Colon (tissue), 2 donors: ENCODE results near the gene ZNF416.

Experiments used
- FAIRE-seq: peaks from 2 replicates; lab custom pipeline; 2012; peaks lifted over from hg19 to GRCh38; lab: Jason Lieb, UNC
- donor health status: control.
- donor health status: control.

The ZNF416 gene

DNA sequence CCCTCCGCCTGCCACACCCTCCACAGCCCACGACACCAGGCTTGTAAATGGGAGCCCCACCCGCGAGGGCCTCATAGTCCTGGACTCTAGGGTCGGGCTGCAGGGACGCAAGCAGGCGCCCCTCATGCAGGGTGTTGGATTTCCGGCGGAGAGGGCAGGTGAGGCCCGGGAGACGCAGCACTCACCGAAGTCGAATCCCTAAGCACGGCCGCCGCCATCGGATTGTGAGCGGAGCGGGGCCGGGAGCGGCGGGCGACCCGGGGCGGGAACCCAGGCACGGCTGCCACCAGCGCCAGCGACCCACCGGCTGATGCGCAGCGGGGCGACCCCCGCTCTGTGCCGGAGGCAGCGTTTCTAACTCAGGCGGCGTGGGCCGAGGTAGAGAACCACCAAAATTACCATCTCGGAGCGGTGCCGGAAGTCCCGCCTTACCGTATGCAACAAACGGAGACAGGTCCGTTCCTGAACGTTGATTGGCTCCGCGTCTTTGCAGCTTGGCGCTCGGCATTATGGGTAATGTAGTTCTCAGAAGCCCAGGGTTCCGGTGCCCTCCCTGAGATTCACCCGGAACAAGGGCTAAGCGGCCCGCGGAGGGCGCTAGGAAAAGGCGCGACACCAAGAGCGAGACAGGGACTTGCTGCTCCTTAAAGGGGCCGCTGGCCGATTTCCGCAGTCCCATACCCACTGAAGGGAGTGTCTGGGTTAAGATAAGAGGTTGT, at the start of gene ZNF416:
Gene ZNF416, minus strand, starts transcription at position 425 of the 719 bp plus-strand sequence. Its CDS starts 207 bp downstream, at position 218.
- FAIRE-seq: peak; percentile 79

- no peak for FAIRE-seq
Measured at GRCh38 chr19:57623091-57623490, 44.4 kb upstream of the ZNF416 start.

- FAIRE-seq: no peak
Measured at GRCh38 chr19:57620673-57621348, 42.1 kb upstream of the ZNF416 start.

DNA sequence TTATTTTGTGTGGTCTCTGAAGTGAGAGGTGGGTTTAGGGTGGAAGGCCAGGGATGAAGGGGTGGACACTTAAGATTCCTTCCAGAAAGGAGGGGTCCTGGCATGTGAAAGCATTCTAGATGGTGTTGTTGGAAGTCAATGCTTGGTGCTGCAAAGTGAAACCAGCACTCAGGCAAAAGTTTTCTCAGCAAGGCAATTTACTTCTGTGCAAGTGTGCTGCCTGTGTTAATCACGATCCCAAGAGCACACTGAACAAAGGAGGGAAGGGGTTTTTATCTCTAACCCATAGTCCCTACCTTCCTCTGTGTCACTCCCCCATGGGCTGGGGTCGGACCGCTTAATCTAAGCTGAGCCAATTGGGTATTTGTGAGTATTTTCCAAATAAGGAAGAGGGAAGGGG, 36.6 kb upstream of the ZNF416 start:
- FAIRE-seq: no peak

DNA sequence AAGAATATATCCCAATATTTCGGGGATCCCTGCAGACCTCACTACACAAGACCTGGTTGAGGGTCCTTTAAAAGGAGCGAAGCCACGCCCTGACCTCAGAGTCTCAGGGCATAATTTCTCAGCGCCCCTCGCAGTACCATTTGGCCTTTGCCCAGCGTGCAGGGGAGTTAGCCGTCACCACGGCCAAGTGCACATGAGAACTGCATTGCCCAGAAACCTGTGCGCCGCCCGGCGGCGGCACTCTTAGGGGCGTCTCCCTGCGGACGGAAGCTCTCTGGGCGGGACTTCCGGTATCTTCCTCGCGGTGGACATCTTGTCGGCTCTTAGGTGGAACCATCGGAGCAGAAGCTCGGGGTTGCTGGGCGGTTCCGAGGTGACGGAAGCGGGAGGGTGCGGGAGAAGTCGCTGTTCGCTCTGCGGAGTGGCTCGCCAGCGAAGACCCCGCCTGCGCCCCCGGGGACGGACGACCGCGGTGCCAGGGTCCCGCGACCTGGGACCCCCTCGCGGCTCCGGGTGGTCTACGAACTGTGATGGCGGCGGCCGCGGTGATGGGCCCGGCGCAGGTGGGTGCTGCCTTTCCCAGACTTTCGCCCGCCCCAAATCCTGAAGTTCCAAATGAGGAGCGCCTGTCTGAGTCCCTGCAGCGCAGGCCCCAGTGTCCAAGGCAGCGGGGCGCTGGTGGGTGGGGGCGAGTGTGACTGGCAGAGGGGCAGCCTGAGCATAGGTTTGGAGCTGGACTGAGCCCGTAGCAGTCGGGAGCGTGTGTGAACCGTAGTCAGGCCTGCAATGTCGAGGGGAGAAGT, 35.4 kb upstream of the ZNF416 start, which contains the start of gene ZNF134:
Gene ZNF134, plus strand, starts transcription at position 302 of the 803 bp plus-strand sequence. CDS start 5,227 bp downstream, outside the sequence.
- FAIRE-seq: no peak

GRCh38 chr19:57611113-57611512, 32.4 kb upstream of the ZNF416 start:
- FAIRE-seq: no peak

DNA sequence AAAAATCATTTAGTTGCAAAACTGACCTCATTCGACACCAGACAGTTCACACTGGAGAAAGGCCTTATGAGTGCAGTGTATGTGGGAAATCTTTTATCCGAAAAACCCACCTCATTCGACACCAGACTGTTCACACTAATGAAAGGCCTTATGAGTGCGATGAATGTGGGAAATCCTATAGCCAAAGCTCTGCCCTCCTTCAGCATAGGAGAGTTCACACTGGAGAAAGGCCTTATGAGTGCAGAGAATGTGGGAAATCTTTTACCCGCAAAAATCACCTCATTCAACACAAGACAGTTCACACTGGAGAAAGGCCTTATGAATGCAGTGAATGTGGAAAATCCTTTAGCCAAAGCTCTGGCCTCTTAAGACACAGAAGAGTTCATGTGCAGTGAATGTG, 28.2 kb upstream of the ZNF416 start:
- no peak for FAIRE-seq

GRCh38 chr19:57599761-57600383, 21.2 kb upstream of the ZNF416 start, which contains the start of gene ZNF530:
Gene ZNF530 (plus strand): TSS chr19:57599885. CDS start chr19:57604346, 4,461 bp downstream.
- no peak for FAIRE-seq

GRCh38 chr19:57599377-57599760, 20.7 kb upstream of the ZNF416 start:
- no peak for FAIRE-seq

DNA sequence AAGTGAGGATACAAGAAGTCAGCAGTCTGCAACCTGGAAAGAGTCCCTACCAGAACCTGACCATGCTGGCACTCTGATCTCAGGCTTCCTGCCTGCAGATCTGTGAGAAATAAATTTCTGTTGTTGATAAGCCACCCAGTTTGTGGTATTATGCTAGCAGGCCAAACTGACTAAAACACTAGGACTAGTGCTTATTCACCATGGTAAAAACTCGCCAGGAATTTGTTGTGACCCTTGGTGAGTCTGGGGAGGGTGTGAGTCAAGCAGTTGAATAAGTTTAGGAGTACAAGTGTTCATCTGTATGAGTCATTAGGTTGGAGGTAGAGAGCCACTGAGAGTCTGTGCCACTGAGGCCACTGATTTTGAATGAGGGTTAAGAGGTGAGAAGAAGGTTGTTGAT, 8.8 kb upstream of the ZNF416 start:
- FAIRE-seq: no peak

DNA sequence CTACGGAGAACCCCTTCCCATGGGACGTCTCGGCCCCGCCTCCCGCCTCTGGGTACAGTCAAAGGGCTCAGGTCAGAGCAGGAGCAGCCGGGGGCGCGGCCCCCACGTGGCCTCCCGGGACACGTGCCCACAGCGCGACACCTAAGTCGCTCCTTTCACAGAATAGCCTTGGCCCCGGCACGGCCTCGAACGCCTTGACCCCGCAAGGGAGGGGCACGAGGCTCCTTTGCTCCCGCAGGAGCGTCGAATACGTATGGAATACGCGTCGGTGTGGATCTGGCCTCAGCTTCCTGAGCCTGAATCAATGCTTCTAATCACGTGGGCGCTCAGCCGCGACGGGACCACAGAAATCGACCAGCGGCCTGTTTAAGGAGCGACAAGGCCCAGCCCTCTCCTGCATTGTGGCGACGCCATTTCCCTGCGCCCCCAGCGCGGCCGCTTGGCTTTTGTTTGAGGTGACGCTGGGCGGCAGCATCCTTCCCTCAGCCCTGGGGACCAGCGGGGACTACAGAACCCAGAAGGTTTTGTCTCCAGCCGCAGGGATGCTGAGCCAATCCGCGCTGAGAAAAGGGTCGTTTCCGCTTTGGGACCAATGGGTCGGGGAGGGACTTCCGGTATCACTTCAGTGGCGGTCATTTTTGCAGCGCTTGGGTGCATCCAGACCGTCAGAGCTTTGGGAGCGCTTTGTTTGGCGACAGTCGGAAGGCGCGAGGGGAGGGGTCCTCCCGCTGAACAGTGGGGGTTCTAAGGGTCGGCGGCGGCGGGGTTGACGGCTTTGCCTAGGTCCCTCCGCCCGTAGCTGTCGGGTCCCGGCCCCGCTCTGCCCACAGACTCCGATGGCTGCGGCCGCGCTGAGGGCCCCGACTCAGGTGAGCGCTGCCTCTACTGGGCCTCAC, 5.1 kb upstream of the ZNF416 start, which contains the start of gene ZIK1:
Gene ZIK1, plus strand, starts transcription at position 625 of the 896 bp plus-strand sequence. Its CDS starts 212 bp downstream, at position 837.
- FAIRE-seq: no peak

DNA sequence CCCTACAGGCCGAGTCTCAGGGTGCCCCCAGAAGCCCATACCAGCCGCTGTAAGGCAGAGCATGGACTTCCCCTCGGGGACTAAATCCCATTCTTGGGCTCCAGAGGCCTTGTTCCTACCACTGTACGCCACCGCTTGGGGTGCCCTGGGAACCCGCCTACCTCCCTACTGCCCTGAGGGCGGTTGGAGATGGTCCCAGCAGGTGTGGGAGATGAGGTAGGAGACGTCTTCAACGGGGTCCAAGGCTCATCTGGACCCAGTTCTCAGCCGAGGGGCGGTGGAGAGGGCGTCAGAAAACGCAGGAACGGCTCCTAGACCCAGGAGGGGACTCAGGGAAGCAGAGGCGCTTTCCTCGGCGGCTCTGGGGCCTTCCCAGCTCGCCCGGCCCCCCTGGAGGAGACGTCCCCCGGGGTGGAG, 4.4 kb upstream of the ZNF416 start:
- FAIRE-seq: no peak

- no peak for FAIRE-seq
Measured at GRCh38 chr19:57576661-57577060, 2.0 kb downstream of the ZNF416 start.

- FAIRE-seq: no peak
Measured at GRCh38 chr19:57572415-57572947, 6.2 kb downstream of the ZNF416 start.

DNA sequence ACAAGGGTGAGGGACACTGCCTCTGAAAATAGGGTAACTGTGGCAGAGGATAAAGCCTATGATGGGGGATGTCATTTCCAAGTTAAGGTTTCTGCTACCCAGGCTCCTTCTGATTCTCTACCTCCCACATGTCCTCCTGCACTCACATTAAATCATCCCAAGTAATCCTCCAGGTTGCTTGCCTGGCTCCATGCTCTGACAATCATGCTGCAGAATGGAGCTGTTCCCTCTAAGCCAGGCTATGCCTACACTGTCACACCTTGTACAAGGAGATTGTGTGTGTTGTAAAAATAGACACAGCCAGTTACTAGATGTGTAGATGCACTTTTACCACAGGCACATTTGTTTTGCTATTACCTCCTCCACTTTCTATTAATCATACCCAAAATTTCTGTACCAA, 8.0 kb downstream of the ZNF416 start:
- no peak for FAIRE-seq

DNA sequence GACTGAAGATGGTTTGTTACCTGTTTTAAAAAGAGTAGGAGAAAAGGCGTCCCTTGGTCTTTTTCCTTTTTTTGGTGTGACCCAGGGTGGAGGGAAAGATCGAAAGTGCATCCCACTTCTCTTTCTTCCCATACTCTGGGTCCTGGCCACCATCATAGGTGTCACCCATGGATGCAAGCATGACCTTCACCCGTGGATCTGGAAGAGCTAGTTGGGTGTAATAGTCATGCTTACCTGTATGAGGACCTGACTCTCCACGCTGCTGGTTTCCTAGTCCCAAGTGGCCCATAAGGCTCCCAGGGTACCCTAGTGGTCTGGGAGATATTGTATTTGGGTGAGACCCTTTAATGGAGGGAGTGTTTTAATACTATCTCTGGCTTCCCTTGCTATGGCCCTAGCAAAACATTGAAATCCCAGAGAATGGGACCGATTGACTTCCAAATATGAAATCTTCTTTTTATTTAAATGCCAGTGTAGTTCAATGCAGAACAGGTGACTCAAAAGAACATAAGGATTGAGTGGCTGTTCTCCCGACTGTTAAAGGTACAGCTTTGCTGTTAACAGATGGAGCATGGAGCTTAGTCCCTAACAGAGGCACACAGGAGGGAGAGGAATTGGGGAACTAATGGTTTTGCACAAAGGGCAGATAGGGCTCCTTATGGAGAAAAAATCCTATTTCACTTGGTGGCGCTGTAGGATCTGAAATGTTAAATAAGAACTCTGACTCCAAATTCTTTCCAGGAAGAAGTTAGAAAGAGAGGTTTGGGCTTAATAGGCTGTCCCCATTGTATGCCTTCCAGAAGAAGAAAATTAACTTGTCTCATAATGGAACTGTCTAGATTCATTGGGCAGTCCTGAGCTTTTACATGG, 12.1 kb downstream of the ZNF416 start:
- FAIRE-seq: no peak

DNA sequence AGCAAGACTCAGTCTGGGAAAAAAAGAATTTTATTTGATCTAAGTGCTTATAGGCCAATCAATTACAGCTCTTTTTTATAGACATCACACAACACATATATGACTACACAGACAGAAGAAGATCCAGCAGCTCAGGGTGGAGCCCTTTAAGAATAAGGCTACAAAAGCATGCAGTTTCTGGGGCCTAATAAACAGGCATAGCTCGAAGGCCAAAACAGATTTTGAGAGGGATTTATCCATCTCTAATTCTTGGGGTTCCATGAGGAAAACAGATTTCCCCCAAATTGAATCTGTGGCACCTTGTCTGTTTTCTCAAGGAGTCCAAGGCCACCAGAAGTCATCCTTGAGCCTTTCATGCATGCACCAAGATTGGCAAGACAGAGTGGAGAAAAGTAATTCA, 15.2 kb downstream of the ZNF416 start:
- no peak for FAIRE-seq

DNA sequence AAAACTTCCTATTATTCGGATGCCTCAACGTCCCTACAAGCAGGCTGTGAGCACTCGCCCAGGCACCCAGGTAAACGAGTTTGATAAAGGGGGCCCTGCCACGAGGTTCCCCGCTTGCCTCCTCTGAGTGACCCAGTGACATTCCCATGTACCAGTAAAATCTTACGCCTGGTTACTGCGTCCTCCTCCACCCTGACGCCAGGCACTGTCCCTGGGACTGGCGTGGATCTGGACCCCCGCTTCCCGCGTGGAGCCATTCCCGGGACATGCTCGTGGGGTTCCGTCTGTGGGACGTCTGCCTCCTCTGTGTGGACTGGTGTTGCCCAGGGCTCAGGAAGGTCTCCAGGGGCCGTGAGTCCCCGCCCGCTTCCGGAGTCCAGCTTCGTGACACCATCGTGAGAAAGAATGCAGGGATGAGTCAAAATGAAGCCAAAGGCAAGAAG, 18.6 kb downstream of the ZNF416 start:
- FAIRE-seq: no peak

- FAIRE-seq: no peak
Measured at GRCh38 chr19:57559404-57560025, 19.2 kb downstream of the ZNF416 start, which contains the start of gene ZNF550. Gene ZNF550 (minus strand): TSS chr19:57559863. CDS start chr19:57559682, 181 bp downstream.
